Measurements from ENCODE around the gene RPL22.

Gene RPL22

DNA sequence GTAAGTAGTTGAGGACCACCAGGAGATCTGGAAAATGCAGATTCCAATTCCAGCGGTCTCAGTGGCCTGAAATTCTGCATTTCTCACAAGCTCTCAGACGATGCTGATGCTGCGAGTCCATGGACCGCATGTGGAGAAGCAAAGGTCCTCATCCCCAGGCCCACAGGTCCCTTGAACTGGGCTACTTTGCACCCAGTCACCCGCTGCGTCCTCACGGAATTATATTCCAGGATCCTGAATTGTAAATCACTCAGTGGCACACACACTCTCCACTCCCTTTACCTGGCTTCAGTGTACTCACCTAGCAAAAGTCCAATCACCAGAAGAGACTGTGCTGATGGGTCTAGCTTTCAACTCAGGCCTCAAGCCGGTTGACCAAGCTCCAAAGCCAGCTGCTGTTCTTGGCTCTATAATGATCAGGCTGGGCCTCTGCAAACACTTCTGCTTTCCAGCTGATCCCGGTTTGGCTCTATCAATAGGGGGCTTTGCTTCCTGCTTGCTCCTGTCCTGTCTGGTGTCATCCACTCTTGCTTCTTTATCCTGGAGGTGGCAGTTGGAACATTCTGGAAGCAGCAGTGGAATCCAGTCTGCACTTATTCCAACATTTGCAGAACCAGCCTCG lies 904 bp upstream of the RPL22 start:
- no peak for DNase-seq

- no peak for DNase-seq
Measured at GRCh38 chr1:6198646-6199297, 623 bp downstream of the RPL22 start.

GRCh38 chr1:6197746-6198427 lies 1.5 kb downstream of the RPL22 start:
- no peak for DNase-seq

- DNase-seq, result no peak
Measured at GRCh38 chr1:6191968-6192367, 7.4 kb downstream of the RPL22 start.

DNA sequence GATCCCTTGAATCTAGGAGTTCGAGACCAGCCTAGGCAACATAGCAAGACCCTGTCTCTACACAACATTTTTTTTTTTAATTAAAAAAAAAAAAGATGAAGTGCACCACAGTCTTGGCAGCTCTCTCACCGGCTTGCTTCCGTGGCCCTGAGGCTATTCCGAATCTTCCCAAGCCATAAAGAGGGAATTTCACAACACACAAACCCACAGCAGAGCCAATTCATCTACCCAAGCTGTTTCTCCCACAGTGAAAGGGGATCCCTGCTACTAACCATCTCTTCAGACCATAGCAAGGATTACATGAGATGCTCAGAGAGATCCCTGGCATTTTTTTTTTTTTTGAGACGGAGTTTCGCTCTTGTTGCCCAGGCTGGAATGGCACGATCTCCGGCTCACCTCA lies 10.9 kb downstream of the RPL22 start:
- no peak for DNase-seq

DNA sequence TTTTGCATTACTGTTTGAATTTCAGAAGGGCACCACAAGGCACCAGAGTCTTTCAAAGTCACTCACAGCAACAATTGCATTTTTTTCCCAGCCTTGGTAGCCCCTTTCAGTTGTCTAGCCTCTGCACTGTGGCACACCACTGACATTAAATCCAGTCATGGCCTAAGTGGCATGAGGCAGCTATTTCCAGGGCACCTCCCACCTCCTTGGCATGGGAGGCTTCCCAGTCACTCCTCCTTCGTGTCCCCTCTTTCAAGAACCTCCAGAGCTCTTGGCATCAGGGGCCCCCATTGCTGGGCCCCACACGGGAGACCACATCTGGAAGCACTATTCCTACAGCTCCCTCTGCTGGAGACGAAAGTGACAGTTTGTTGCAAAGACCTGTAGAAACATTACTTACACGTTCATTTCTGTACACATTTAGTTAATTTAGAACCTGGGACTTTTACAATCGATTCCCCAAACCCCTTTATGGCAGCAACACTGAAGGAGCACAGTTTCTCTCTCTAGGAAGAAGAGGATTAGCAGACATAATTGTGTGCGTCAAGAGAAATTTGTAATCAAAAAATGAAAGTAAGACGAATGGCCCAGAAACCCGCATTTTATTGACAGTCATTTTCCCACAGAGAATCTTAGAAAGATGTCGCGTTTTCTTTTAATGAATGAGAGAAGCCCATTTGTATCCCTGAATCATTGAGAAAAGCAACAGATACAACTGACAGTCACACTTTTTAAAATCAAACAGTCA lies 13.6 kb downstream of the RPL22 start:
- peak; percentile 20 for DNase-seq

DNA sequence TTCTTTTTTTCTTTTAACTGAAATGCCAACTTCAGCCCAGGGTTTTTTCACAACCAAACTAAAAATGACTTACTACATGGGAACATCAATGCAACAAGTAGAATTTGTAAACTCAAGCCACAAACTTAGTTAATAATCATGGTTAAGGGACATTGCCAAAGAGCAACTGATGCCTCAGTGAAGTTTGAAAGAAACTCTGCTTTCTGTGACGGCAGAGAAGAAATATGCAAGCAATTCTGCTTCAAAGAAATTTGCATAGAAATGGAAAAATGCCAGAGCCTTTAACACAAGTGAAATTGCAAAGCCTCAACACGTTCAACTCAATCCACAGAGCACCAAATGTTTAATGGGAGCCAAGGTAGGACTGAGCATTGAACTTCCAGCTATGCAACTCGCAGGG lies 14.2 kb downstream of the RPL22 start:
- DNase-seq, result no peak

DNA sequence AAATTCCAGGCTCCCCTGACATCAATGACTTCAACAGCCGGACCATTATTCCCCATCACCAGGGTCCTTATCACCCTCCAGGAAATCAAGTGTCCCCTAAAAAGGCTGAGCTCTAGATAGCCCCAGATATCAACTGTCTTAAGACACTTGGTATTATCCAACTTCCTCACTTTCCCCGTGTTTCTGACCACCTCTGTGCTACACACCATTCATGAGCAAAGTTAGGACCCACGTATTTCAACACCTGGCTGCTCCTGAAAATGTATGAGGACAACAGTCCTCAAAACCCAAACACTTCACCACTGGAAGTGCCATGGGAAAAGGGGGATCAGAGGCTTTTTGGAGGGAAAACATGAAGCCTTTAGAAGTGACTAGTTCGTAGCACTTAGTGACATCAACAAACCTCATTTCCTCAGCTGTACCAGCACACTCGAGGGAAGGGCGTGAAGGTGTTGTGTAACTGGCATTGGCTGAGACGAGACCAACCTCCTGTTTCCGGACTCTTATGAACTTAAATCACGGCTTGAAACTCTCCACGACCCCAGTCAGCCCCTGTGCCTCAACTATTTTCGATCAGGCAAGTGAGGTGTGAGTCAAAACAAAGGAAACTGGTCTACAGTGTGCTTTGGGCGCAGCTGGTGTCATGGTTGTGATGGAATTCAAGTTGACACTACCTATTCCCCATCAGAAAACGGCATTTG lies 15.2 kb downstream of the RPL22 start:
- DNase-seq, result no peak

DNA sequence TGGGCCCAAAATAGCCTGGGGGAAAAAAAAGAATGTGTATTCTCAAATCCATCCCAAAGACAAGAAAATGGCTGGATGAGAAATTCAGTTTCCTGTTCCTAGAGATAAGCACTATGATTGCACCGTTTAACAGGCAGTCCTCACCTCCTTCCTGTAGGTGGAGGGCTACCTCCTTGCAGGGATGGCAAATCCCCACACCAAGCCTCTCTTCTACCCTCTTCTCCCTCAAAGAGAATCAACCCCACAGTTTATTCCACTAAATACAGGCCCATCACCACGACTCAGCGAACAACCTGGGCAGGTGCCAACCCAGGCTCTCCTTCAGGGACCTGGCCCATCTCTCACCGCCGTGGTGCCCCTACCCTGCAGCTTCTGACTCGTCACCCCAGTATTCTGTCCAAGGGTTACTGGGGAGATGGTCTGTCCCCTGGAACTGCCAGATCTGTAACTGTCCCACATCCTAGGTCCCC lies 15.8 kb downstream of the RPL22 start:
- no peak for DNase-seq

DNA sequence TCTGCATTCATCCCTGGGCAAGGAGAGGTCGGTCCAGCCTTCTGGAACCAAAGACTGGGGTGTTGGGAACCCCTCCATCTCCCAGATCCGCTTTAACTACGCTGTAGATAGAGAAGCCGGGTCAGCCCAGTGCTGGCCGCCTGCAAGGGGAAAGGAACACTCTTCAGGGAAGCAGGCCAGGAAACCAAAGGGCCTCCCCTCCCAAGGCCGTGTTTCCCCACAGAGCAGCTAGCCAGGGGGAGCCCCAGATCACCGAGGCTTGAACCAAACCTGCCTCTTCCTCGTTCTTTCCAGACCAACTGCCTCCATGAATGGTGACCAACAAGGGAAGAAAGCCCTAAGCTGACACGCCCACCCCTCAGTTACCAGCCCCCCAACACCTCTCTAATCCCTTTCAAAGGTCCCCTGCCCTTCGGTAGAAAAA lies 18.0 kb downstream of the RPL22 start:
- DNase-seq, result no peak

DNA sequence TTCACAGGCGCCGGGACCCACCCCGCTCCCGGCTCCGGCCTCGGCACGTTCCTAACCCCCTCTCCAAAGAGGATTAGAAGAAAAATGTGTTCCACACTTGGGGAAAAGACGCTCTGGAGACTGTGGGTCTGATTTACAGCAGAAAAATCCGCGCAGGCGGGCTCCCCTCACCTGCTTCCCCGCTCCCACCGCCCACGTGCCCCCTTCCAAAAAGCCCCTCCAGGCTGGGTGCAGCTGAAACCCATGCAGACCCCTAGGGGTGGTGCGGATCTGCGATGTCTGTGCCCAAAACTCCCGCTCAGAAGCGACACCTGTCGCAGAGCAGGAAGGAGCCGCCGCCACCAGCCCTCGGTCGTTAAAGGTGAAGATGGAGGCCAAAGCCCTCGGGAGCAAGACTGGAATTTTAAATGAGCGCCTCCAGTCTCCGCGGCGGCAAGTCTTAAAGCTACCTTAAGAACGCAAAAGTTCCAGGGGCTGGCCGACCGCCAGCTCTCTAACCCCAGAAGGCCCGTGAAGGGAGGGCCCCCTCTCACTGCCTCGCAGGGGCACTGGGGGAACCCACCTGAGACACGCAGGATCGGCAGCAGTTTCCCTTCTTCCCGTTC lies 18.6 kb downstream of the RPL22 start:
- no peak for DNase-seq

DNA sequence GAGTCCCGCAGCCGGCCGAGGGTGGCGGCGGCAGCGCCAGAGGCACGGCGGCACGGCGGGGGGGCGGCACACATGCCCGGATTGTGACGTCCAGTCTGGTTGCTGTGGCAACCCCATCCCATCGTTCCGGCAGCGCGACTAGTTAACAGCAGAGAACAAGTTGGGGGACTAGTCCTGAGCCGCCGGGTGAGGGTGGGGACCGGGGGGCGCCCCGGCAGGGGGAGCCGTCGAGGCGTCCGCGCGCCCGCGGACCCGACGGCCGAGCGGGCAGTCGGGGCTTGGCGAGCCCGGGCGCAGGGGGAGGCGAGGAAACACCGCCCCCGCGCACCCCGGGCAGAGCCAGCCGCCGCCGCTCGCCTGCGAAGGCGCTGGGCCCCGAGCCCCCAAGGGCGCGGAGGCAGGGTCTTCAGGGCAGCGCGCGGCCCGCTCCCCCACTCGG lies 19.1 kb downstream of the RPL22 start, which contains the start of gene CHD5:
CHD5 (minus strand) TSS at position 54 of the 439 bp plus-strand sequence. CDS start 298 bp downstream, outside the sequence.
- no peak for DNase-seq

GRCh38 chr1:6179564-6180175 lies 19.7 kb downstream of the RPL22 start:
- no peak for DNase-seq

DNA sequence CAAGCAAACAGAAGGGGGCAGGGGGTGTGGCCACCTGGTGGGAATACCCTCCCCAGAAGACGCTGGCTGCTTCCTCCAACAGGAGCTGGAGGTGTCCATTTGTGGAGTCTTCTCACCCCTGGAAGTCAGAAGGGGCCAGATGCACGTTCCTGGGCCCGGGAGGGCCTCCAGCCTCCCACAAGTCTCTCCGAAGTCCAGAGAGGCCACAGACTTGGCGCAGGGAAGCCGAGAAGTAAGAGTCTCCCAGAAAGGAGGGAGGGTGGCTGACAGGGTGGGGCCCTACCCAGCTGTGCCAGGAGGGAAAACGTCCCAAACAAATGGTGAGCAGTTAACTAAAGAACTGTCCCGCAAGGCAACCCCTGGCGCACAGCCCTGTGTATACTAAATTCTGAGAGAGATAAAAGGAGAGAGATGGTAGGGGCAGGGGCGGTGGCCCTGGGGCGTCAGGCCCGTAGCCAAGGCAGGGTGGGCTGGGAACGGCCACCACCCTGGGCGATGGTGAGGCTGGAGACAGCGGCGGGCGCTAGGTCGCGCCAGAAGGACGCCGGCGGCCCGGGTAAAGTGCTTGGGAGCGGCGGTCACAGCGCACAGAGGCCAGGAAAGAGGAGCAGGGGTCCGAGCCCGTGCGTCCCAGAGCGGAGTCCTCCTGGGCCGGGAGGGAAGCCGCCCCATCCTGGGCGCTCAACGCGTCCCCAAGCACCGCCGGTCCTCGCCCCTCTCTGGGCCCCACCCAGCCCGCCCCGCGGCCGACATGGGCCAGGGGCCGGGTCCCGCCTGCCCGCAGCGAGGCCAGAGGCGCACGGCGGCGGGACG lies 20.4 kb downstream of the RPL22 start:
- DNase-seq, result no peak

GRCh38 chr1:6177681-6178380 lies 21.6 kb downstream of the RPL22 start:
- no peak for DNase-seq

- DNase-seq, result no peak
Measured at GRCh38 chr1:6176779-6177178, 22.6 kb downstream of the RPL22 start.

DNA sequence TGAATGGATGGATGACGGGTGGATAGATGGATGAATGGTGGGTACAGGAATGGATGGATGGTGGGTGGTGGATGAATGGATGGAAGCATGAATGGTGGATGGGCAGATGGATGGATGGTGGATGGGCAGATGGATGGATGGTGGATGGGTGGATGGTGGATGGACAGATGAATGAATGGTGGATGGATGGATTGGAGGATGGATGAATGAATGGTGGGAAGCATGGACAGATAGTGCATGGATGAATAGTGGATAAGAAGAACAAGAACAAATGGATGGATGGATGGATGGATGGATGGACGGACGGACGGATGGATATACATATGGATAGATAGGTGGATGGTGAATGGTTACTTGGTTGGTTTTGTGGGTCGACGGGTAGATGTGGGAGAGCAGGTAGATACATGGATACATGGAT lies 24.0 kb downstream of the RPL22 start:
- no peak for DNase-seq

DNA sequence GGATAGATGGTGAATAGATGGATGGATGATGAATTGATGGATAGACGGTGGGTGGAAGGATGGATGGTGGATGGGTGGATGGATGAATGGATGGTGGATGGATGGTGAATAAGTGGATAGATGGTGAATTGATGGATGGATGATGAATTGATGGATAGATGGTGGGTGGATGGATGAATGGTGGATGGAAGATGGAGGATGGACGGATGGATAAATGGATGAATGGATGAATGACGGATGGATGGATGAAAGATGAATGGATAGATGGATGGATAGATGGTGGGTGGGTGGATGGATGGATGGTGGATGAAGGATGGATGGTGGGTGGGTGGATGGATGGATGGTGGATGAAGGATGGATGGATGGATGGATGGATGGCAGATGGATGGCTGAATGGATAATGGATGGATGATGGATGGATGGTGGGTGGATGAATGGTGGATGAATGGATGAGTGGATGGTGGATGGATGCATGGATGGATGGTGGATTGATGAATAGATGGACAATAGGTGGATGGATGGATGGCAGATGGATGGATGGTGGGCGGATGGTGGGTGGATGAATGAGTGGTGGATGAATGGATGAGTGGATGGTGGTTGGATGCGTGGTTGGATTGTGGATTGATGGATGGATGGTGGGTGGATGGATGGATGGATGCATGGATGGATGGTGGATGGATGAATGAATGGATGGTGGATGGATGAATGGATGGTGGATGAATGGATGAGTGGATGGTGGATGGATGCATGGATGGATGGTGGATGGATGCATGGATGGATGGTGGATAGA lies 24.6 kb downstream of the RPL22 start:
- no peak for DNase-seq

DNA sequence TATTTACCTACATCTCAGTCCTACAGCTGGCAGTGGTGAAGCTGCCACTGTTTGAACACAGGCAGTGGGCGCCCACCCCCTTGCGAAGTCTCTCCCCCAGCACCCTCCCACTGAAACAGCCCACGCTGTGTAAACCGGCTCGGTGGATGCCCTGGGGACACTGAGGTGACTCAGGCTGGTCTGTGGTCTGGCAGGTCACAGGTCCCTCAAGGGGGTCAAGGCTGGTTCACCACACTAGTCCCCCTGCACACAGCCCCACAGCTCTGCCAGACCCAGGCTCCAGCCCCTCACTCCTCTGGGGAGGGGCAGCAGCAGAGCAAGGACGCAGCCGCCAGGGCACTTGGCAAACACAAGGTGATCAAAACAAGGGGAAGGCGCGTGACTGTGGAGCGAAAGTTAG lies 26.8 kb downstream of the RPL22 start:
- no peak for DNase-seq
